HepG2 (cell line): ENCODE measurements around the gene FAM193A. TPM values are rescaled to one million over a fixed set of nuclear protein-coding genes. Genes with fewer than 3 reads are reported as not detected.
A peak's percentile ranks its signal among the peaks of the same experiment; 100 is the strongest.

Experiments
- ATAC-seq: fragments of 200-7000 bp; cut with Tn5 transposase; 3 replicates; pipeline ENCODE4 v1.9.1; 2020; ENCODE audit warnings: mild to moderate bottlenecking, moderate library complexity
- BruUV-seq: library from RNA; stranded (reverse); fragments of 400-500 nt; replicated peaks from 2 replicates; lab custom pipeline; 2021; lab: Mats Ljungman, UMichigan
- CTCF ChIA-PET: fragments of 300-600 bp; formaldehyde crosslinking; extraction: SDS; loops from one replicate; lab custom pipeline; 2021; ENCODE audit warnings: low total read pairs, inconsistent platforms, low intra/inter-chr PET ratio; lab: Yijun Ruan, JAX
- POLR2A ChIA-PET: fragments of 350-600 bp; sonication (Branson Sonifier 250); formaldehyde crosslinking; loops from one replicate; lab custom pipeline; 2020; ENCODE audit warnings: antibody characterized with exemption, inconsistent platforms; lab: Yijun Ruan, JAX
- DNase-seq: peaks from one replicate; pipeline ENCODE4 v3.0.0-alpha.2; 2015; ENCODE audit warnings: low spot score
- FAIRE-seq: peaks from 3 replicates; lab custom pipeline; 2011; peaks lifted over from hg19 to GRCh38; lab: Jason Lieb, UNC
- H2AFZ ChIP-seq: one replicate; pipeline ENCODE4 v1.6.1; 2011; ENCODE audit warnings: low read length, inconsistent platforms
- H3K27ac ChIP-seq: fragments of 300-600 bp; 3 replicates; pipeline ENCODE4 v1.8.0; 2011; ENCODE audit warnings: mixed run types, mild to moderate bottlenecking, mixed read lengths, low read length, inconsistent platforms; ENCODE audit not compliant: insufficient read depth; ENCODE audit errors: extremely low read length
- H3K27me3 ChIP-seq, 2 experiments: fragments of 200-600 bp in 1 of 2; 2 replicates in 1 of 2; 3 replicates in 1 of 2; pipeline versions ENCODE4 v1.6.0 to v1.8.0; 2011; ENCODE audit warnings: low read length in 2 of 2, mild to moderate bottlenecking in 2 of 2, moderate library complexity in 2 of 2, inconsistent platforms in 1 of 2; ENCODE audit not compliant: insufficient read depth in 2 of 2, control insufficient read depth in 1 of 2
- H3K36me3 ChIP-seq, 2 experiments: fragments of 200-600 bp in 1 of 2; replicated peaks in 1 of 2; 2 replicates in 1 of 2; 3 replicates in 1 of 2; pipeline versions ENCODE4 v1.5.1 to v1.8.0; 2011; ENCODE audit warnings: low read length in 2 of 2, inconsistent platforms in 1 of 2; ENCODE audit not compliant: insufficient read depth in 2 of 2, control insufficient read depth in 1 of 2
- H3K4me1 ChIP-seq: 2 replicates; pipeline ENCODE4 v1.5.1; 2012; ENCODE audit warnings: low read length, inconsistent platforms; ENCODE audit not compliant: insufficient read depth
- H3K4me2 ChIP-seq: 2 replicates; pipeline ENCODE4 v1.6.0; 2011; ENCODE audit warnings: low read depth, low read length, inconsistent platforms
- H3K4me3 ChIP-seq, 3 experiments: fragments of 200-600 bp in 1 of 3; sonication (generic), shearing (Covaris generic) in 1 of 3; replicated peaks in 1 of 3; 2 replicates each; pipeline ENCODE4 v1.5.1; 2011 to 2016; ENCODE audit warnings: low read length in 3 of 3, inconsistent platforms in 2 of 3, low read depth in 2 of 3, mild to moderate bottlenecking in 2 of 3, control low read depth in 1 of 3, mixed read lengths in 1 of 3; ENCODE audit not compliant: insufficient read depth in 1 of 3
- H3K79me2 ChIP-seq: one replicate; pipeline ENCODE4 v1.6.1; 2011; ENCODE audit warnings: low read length, inconsistent platforms; ENCODE audit not compliant: insufficient read depth
- H3K9ac ChIP-seq: 2 replicates; pipeline ENCODE4 v1.6.0; 2011; ENCODE audit warnings: mild to moderate bottlenecking, low read depth, low read length, inconsistent platforms; ENCODE audit not compliant: insufficient read depth
- H3K9me3 ChIP-seq: 2 replicates; pipeline ENCODE4 v1.5.1; 2012; ENCODE audit warnings: mild to moderate bottlenecking, low read length
- H4K20me1 ChIP-seq: 2 replicates; pipeline ENCODE4 v1.6.0; 2011; ENCODE audit warnings: inconsistent platforms, mild to moderate bottlenecking, low read length, moderate library complexity; ENCODE audit not compliant: insufficient read depth
- FUBP1 ChIP-seq: sonication (generic); formaldehyde crosslinking; IDR thresholded peaks from 2 replicates; pipeline ENCODE4 v1.5.1; 2020; ENCODE audit warnings: missing genetic modification reagents, mild to moderate bottlenecking, borderline replicate concordance
- HDAC6 ChIP-seq: fragments of 200-600 bp; sonication (generic); IDR thresholded peaks from 2 replicates; pipeline ENCODE4 v1.7.0; 2017; ENCODE audit warnings: mild to moderate bottlenecking, antibody characterized with exemption, low read length, low read depth
- RBM22 ChIP-seq: fragments of 200-400 bp; formaldehyde crosslinking; optimal IDR thresholded peaks from 2 replicates; pipeline ENCODE3; 2017; ENCODE audit warnings: mild to moderate bottlenecking, low read length, moderate library complexity
- ZNF496 ChIP-seq: sonication (generic); formaldehyde crosslinking; IDR thresholded peaks from 2 replicates; pipeline ENCODE4 v1.8.1; 2023; ENCODE audit warnings: mild to moderate bottlenecking, moderate library complexity, missing genetic modification reagents; ENCODE audit not compliant: insufficient replicate concordance
- WGBS: methylation state at CpG from one replicate; pipeline ENCODE4 v1.1.6; 2017; ENCODE audit warnings: low lambda C conversion rate; 5-methylcytosine and 5-hydroxymethylcytosine counted together
- in situ Hi-C: cut with HindIII; loops from 2 replicates; pipeline ENCODE4 v1.10.0; 2017; ENCODE audit warnings: low pct_unique_long_range_greater_than_20kb; ENCODE audit not compliant: extremely low pct_ligation_motif_present
- intact Hi-C: fragments of 100-400 bp; cut with micrococcal nuclease; formaldehyde crosslinking; loops from one replicate; pipeline ENCODE4 v1.10.0; 2022; ENCODE audit not compliant: unreplicated experiment
- polyA plus RNA-seq, 8 experiments: library from polyadenylated mRNA; depleted of rRNA in 3 of 8; stranded (reverse) in 7 of 8; unstranded in 1 of 8; fragments of >200 nt; fragmentation: Illumina TruSeq in 4 of 8; extraction: Trizol in 4 of 8; gene quantifications; 2 replicates each; pipeline versions ENCODE4 v1.2.1 to v1.2.3, GENCODE V29; 2011 to 2016; ENCODE audit warnings: low read depth in 4 of 8, missing spikeins in 1 of 8, mixed read lengths in 1 of 8; ENCODE audit not compliant: insufficient read depth in 1 of 8
- total RNA-seq, 5 experiments: library from RNA; depleted of rRNA; stranded (reverse); fragments of >200 nt; fragmentation: Illumina TruSeq; extraction: Trizol; gene quantifications; 2 replicates each; pipeline ENCODE4 v1.2.3, GENCODE V29; 2016; ENCODE audit warnings: low read depth in 1 of 5
- TF ChIP-seq, protein P1 (sequence below): sonication (generic); formaldehyde crosslinking; IDR thresholded peaks from 2 replicates; pipeline ENCODE4 v1.8.0; 2022; ENCODE audit warnings: low read depth, missing genetic modification reagents

The FAM193A gene
- total and polyA plus RNA-seq, 2 of the 13 experiments (the other 11 are each of a cell fraction or from before 2014, with no cell fraction given), result 5.7 to 8.7 TPM

DNA sequence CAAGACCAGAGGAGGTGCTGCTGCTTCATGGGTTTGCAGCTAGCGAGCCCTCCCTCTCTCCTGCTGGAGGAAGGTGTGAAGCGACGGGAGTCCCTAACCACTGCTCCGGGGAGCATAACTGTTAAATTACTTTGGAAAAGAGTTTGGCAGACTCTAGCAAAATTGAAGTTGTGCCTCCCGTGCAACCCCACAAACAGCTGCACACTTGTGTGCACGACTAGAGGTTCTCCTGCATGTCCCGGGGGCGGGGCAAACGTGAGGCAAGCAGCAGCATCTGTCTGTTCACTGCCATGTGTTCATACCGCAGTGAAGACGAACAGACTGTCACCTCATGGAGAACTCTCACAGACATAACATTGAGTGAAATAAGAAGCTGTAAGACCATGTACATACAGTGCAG lies 185.1 kb downstream of the FAM193A start (continued):
- TF ChIP-seq ZNF496, result no peak
- no peak for TF ChIP-seq HDAC6

DNA sequence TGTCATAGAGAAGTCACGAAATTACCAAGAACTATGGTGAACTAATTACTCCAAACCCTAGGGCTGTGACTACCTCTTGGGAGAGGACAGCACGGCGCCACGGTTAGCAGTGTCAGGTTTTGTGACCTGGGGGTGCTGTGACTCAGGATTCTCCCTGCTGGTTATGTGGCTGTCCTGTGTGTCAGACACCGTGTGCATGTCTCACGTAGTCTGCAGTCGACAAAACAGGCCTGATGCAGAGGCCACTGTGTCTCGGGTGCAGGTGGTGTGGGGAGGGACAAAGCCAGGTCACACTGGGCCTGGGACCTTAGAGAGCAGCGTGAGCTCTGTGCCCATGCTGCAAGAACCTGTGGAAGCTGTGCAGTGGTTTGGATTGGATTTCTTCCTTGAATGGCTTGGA lies 185.6 kb downstream of the FAM193A start:
- H3K9me3 ChIP-seq, result no peaks in the 10 kb centered on the region
- ChIA-PET CTCF (no interaction called here), POLR2A (no interaction called here)
- no peak for FAIRE-seq
- H3K27ac ChIP-seq, result no peak overlapping the region
- H3K9ac ChIP-seq, result no peak overlapping the region
- no peak for DNase-seq
- TF ChIP-seq RBM22, result peak; percentile 54
- no peak for TF ChIP-seq FUBP1 (CRISPR knock-in tag)
- TF ChIP-seq, protein P1, sequence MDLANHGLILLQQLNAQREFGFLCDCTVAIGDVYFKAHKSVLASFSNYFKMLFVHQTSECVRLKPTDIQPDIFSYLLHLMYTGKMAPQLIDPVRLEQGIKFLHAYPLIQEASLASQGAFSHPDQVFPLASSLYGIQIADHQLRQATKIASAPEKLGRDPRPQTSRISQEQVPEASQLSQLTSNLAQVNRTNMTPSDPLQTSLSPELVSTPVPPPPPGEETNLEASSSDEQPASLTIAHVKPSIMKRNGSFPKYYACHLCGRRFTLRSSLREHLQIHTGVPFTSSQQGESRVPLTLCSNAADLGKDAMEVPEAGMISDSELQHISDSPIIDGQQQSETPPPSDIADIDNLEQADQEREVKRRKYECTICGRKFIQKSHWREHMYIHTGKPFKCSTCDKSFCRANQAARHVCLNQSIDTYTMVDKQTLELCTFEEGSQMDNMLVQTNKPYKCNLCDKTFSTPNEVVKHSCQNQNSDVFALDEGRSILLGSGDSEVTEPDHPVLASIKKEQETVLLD (CRISPR knock-in tag), result no peak
- TF ChIP-seq, all 625 proteins: peak for 1
- Histone ChIP-seq H3K4me3 (no peak overlapping the region), H4K20me1 (no peaks in the 10 kb centered on the region), H3K4me2 (no peak overlapping the region), H3K79me2 (no peaks in the 10 kb centered on the region), H3K27me3 (no peaks in the 10 kb centered on the region), H2AFZ (no peak overlapping the region), H3K4me1 (no peaks in the 10 kb centered on the region), H3K36me3 (peaks cover 11 to 48% of the 10 kb centered on the region in 2 experiments; a peak in 4 of 5 replicates)
- intact Hi-C loops, result no loop called here
- in situ Hi-C loops, result no loop called here
- BruUV-seq, result no TSS peak
- ATAC-seq, result peak; percentile 49
- WGBS, result 100% methylated on average over 9 of the region's 9 CpGs
